DMS53 (cell line): ENCODE results near the gene IL33.
A peak's percentile ranks its signal among the peaks of the same experiment; 100 is the strongest.

Experiments used
- DNase-seq: peaks from one replicate; lab custom pipeline; 2025; lab: John Stamatoyannopoulos, UW

IL33 gene

GRCh38 chr9:6302417-6302816 lies 86.8 kb downstream of the IL33 start:
- peak; percentile 71 for DNase-seq

GRCh38 chr9:6304232-6304631 lies 88.6 kb downstream of the IL33 start:
- no peak for DNase-seq

- peak; percentile 75 for DNase-seq
Observed at GRCh38 chr9:6305954-6306563, 90.5 kb downstream of the IL33 start.
